IPS-18a (cell line): Measurements from ENCODE around the gene NSUN6.

Experiments used
- H3K27ac ChIP-seq: one replicate; pipeline ENCODE4 v1.5.1; 2013; ENCODE audit warnings: low read length
- H3K27me3 ChIP-seq: one replicate; pipeline ENCODE4 v1.6.1; 2013; ENCODE audit warnings: mild to moderate bottlenecking, low read length; ENCODE audit not compliant: control insufficient read depth, insufficient read depth
- H3K36me3 ChIP-seq: one replicate; pipeline ENCODE4 v1.6.1; 2013; ENCODE audit warnings: low read depth, low read length; ENCODE audit not compliant: control insufficient read depth
- H3K4me1 ChIP-seq: one replicate; pipeline ENCODE4 v1.6.1; 2013; ENCODE audit warnings: low read depth, low read length; ENCODE audit not compliant: control insufficient read depth
- H3K4me3 ChIP-seq: one replicate; pipeline ENCODE4 v1.5.1; 2013; ENCODE audit warnings: low read length
- H3K9ac ChIP-seq: one replicate; pipeline ENCODE4 v1.6.1; 2013; ENCODE audit warnings: mild to moderate bottlenecking, low read length, moderate library complexity
- H3K9me3 ChIP-seq: one replicate; pipeline ENCODE4 v1.6.1; 2013; ENCODE audit warnings: low read depth, low read length; ENCODE audit not compliant: control insufficient read depth

Gene NSUN6

GRCh38 chr10:18681366-18681765 lies 30.0 kb upstream of the NSUN6 start:
- H3K36me3 ChIP-seq, result peaks cover 20% of the 10 kb centered on the region
- no peak overlapping the region for H3K9ac ChIP-seq
- H3K4me3 ChIP-seq, result no peak overlapping the region
- no peaks in the 10 kb centered on the region for H3K27me3 ChIP-seq
- no peak overlapping the region for H3K27ac ChIP-seq
- no peaks in the 10 kb centered on the region for H3K4me1 ChIP-seq
- H3K9me3 ChIP-seq, result no peaks in the 10 kb centered on the region

DNA sequence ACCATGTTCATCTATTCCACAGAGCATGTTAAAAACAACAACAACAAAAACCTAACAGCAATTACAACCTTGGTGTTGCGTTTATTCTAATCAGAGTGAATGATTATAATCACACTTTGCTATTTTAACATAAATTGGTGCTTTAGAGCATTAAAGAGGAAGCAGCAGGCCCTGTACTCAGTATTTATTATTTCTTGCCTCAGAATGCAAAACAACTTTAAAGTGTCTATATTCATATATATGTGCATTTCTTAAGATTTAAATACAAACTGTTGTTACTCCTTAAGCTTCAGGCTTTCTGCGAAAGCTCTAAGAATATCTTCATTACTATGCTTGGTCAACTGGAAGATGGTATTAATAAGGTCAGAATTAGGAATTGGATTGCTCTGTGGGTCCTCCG lies 29.4 kb upstream of the NSUN6 start:
- Histone ChIP-seq H3K9me3 (no peaks in the 10 kb centered on the region), H3K4me1 (no peaks in the 10 kb centered on the region), H3K4me3 (no peak overlapping the region), H3K27ac (no peak overlapping the region), H3K27me3 (no peaks in the 10 kb centered on the region), H3K36me3 (peaks cover 26% of the 10 kb centered on the region), H3K9ac (no peak overlapping the region)

- Histone ChIP-seq H3K4me3 (no peak overlapping the region), H3K36me3 (peaks cover 70% of the 10 kb centered on the region), H3K27me3 (no peaks in the 10 kb centered on the region), H3K9ac (no peak overlapping the region), H3K9me3 (no peaks in the 10 kb centered on the region), H3K27ac (no peak overlapping the region), H3K4me1 (no peaks in the 10 kb centered on the region)
Measured at GRCh38 chr10:18675086-18675801, 23.9 kb upstream of the NSUN6 start.

- Histone ChIP-seq H3K4me1 (peaks cover 33% of the 10 kb centered on the region), H3K36me3 (peaks cover 33% of the 10 kb centered on the region)
Measured at GRCh38 chr10:18668026-18668425, 16.6 kb upstream of the NSUN6 start.

GRCh38 chr10:18666810-18667209 lies 15.4 kb upstream of the NSUN6 start:
- Histone ChIP-seq H3K27ac (peak overlapping the region; percentile 47), H3K4me1 (peaks cover 38% of the 10 kb centered on the region), H3K36me3 (peaks cover 25% of the 10 kb centered on the region), H3K9me3 (no peaks in the 10 kb centered on the region), H3K4me3 (peak overlapping the region; percentile 37), H3K27me3 (no peaks in the 10 kb centered on the region), H3K9ac (no peak overlapping the region)

More at GRCh38 chr10:18668026-18668425, 16.6 kb upstream of the NSUN6 start:
- Histone ChIP-seq H3K9ac (no peak overlapping the region), H3K9me3 (no peaks in the 10 kb centered on the region), H3K27me3 (no peaks in the 10 kb centered on the region), H3K27ac (peak overlapping the region; percentile 57), H3K4me3 (peak overlapping the region; percentile 32)

- Histone ChIP-seq H3K27ac (peak overlapping the region; percentile 54), H3K9me3 (no peaks in the 10 kb centered on the region), H3K9ac (no peak overlapping the region), H3K27me3 (no peaks in the 10 kb centered on the region), H3K4me1 (peaks cover 46% of the 10 kb centered on the region), H3K4me3 (peak overlapping the region; percentile 28), H3K36me3 (peaks cover 22% of the 10 kb centered on the region)
Measured at GRCh38 chr10:18665815-18666558, 14.6 kb upstream of the NSUN6 start.

GRCh38 chr10:18664841-18665478 lies 13.6 kb upstream of the NSUN6 start:
- no peak overlapping the region for H3K4me3 ChIP-seq
- H3K36me3 ChIP-seq, result peaks cover 13% of the 10 kb centered on the region
- no peak overlapping the region for H3K9ac ChIP-seq
- no peaks in the 10 kb centered on the region for H3K9me3 ChIP-seq
- no peak overlapping the region for H3K27ac ChIP-seq
- H3K27me3 ChIP-seq, result no peaks in the 10 kb centered on the region
- peaks cover 48% of the 10 kb centered on the region for H3K4me1 ChIP-seq

GRCh38 chr10:18660816-18661431 lies 9.5 kb upstream of the NSUN6 start:
- Histone ChIP-seq H3K27me3 (no peaks in the 10 kb centered on the region), H3K27ac (no peak overlapping the region), H3K9ac (peak overlapping the region; percentile 97), H3K4me1 (peaks cover 29% of the 10 kb centered on the region), H3K36me3 (peaks cover 4% of the 10 kb centered on the region), H3K4me3 (peak overlapping the region; percentile 99), H3K9me3 (no peaks in the 10 kb centered on the region)

GRCh38 chr10:18659819-18660535 lies 8.6 kb upstream of the NSUN6 start:
- H3K9me3 ChIP-seq, result no peaks in the 10 kb centered on the region
- no peaks in the 10 kb centered on the region for H3K27me3 ChIP-seq
- H3K27ac ChIP-seq, result peak overlapping the region; percentile 92
- peaks cover 21% of the 10 kb centered on the region for H3K4me1 ChIP-seq
- H3K4me3 ChIP-seq, result peak overlapping the region; percentile 99
- peak overlapping the region; percentile 97 for H3K9ac ChIP-seq
- H3K36me3 ChIP-seq, result peaks cover 4% of the 10 kb centered on the region

DNA sequence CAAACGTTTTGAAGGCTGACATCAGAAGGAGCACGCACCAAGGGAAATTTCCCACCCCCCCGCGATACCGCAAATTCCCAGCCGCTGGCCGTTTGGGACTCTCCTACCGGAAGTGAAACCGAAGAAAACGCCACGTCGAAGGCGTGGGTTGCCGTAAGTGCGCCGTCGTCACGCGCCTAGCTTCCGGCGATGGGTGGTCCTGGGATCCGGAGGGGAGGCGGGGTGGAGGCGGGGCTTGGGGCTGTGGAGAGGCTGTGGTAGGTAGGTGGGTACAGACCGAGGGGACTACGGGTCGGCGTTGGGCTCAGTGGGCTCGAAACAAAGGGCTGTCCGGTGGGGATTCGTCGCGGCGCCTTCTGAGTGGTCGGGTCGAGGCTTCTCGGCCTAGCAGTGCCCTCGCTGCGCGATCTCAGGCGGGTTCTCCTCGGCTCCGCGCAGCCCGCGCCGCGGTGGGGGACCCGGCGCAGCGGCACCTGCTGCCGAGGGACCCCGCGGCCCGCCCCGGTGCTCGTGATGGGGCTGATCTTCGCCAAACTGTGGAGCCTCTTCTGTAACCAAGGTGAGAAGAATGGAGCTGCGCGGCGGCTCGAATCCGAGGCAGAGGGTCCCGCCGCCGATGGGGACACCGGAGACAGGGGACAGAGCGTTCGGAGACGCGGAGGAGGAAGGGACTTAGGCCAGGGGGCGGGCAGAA lies 7.9 kb upstream of the NSUN6 start, which contains the start of gene ARL5B:
Gene ARL5B (plus strand): TSS at position 307 of the 694 bp plus-strand sequence. CDS start 207 bp downstream, at position 514.
- peak within 1 kb of the TSS; percentile 99 for H3K4me3 ChIP-seq
- H3K4me1 ChIP-seq, result peaks cover 21% of the 10 kb centered on the region
- peaks cover 4% of the 10 kb centered on the region for H3K36me3 ChIP-seq
- no peaks in the 10 kb centered on the region for H3K9me3 ChIP-seq
- peak within 1 kb of the TSS; percentile 92 for H3K27ac ChIP-seq
- peak within 1 kb of the TSS; percentile 97 for H3K9ac ChIP-seq
- H3K27me3 ChIP-seq, result no peaks in the 10 kb centered on the region
